Upper lobe of left lung (tissue), 4 donors: ENCODE results near the gene ZNF772.

Experiments
- EP300 ChIP-seq, 4 donors: sonication (generic); formaldehyde crosslinking; IDR thresholded peaks; one replicate each; pipeline ENCODE4 v1.5.1; 2017; ENCODE audit warnings: antibody characterized with exemption in 4 of 4, control low read depth in 2 of 4
- POLR2A ChIP-seq, 4 donors: fragments of 450-650 bp; IDR thresholded peaks; one replicate each; pipeline ENCODE4 v1.5.1; 2016 to 2017; ENCODE audit warnings: antibody characterized with exemption in 4 of 4, mild to moderate bottlenecking in 2 of 4
- TF ChIP-seq, protein P1 (sequence below), 6 experiments: fragments of 450-650 bp in 4 of 6; fragments of 200-600 bp in 2 of 6; sonication (generic) in 2 of 6; IDR thresholded peaks; one replicate each; pipeline ENCODE4 v1.5.1; 2016 to 2019; ENCODE audit warnings: antibody characterized with exemption in 6 of 6

DNA sequence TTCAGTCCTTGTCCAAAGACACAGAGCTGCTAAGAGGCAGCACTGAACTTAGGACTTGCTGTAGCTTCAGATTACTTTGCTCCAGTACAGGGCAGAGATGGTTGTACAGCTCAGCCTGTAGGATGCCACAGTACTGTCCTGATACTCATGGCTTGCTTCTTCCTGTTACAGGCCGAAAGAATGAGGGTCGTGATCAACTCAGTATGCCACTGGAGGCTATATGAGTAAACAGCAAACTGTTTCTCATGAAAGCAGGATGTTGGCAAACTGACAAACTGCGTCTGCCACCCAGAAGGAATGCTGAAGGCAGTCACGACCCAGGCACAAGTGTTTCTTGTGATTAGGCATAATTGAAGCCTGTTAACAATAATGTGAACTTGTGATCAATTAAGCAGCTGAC lies 39.4 kb downstream of the ZNF772 start:
- TF ChIP-seq, protein P1, sequence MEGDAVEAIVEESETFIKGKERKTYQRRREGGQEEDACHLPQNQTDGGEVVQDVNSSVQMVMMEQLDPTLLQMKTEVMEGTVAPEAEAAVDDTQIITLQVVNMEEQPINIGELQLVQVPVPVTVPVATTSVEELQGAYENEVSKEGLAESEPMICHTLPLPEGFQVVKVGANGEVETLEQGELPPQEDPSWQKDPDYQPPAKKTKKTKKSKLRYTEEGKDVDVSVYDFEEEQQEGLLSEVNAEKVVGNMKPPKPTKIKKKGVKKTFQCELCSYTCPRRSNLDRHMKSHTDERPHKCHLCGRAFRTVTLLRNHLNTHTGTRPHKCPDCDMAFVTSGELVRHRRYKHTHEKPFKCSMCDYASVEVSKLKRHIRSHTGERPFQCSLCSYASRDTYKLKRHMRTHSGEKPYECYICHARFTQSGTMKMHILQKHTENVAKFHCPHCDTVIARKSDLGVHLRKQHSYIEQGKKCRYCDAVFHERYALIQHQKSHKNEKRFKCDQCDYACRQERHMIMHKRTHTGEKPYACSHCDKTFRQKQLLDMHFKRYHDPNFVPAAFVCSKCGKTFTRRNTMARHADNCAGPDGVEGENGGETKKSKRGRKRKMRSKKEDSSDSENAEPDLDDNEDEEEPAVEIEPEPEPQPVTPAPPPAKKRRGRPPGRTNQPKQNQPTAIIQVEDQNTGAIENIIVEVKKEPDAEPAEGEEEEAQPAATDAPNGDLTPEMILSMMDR (IDR thresholded peaks at IDR 0.05), result no peak
- no peak for TF ChIP-seq EP300 (IDR thresholded peaks at IDR 0.05)
- no peak for TF ChIP-seq POLR2A (IDR thresholded peaks at IDR 0.05)
